ENCODE measurements around the gene BCL2L12.
A peak's percentile ranks its signal among the peaks of the same experiment; 100 is the strongest.

BCL2L12 gene

GRCh38 chr19:49677231-49677900 is 11.6 kb downstream of the BCL2L12 start, which contains the start of gene PRMT1:
TSS of gene PRMT1 (plus strand) at chr19:49677271. CDS start at chr19:49677281, 10 bp downstream.
- TF ChIP-seq JUND (IDR thresholded peaks at IDR 0.05; ENCODE audit: low read depth) = no peak
- in situ Hi-C loops (cut with HindIII; ENCODE audit: low pct_unique_long_range_greater_than_20kb, low sequenced_read_pairs) = no loop called here
- DNase-seq (ENCODE audit: low read depth in 1 of 2, low spot score in 1 of 2) = peak in 1 of 2 experiments; percentile 30

- in situ Hi-C loops (cut with HindIII; ENCODE audit: low pct_unique_long_range_greater_than_20kb, low sequenced_read_pairs) = no loop called here
- peak in 1 of 2 experiments; percentile 45 for DNase-seq (ENCODE audit: low read depth in 1 of 2, low spot score in 1 of 2)
- TF ChIP-seq JUND (IDR thresholded peaks at IDR 0.05; ENCODE audit: low read depth) = no peak
Observed at GRCh38 chr19:49677901-49678674, 12.4 kb downstream of the BCL2L12 start.

GRCh38 chr19:49678985-49679770 is 13.4 kb downstream of the BCL2L12 start:
- TF ChIP-seq JUND (IDR thresholded peaks at IDR 0.05; ENCODE audit: low read depth) = no peak
- no peak for DNase-seq (ENCODE audit: low read depth in 1 of 2, low spot score in 1 of 2)
- in situ Hi-C loops (cut with HindIII; ENCODE audit: low pct_unique_long_range_greater_than_20kb, low sequenced_read_pairs) = no loop called here

- DNase-seq (ENCODE audit: low read depth in 1 of 2, low spot score in 1 of 2) = no peak
Observed at GRCh38 chr19:49679771-49680413, 14.2 kb downstream of the BCL2L12 start.

DNA sequence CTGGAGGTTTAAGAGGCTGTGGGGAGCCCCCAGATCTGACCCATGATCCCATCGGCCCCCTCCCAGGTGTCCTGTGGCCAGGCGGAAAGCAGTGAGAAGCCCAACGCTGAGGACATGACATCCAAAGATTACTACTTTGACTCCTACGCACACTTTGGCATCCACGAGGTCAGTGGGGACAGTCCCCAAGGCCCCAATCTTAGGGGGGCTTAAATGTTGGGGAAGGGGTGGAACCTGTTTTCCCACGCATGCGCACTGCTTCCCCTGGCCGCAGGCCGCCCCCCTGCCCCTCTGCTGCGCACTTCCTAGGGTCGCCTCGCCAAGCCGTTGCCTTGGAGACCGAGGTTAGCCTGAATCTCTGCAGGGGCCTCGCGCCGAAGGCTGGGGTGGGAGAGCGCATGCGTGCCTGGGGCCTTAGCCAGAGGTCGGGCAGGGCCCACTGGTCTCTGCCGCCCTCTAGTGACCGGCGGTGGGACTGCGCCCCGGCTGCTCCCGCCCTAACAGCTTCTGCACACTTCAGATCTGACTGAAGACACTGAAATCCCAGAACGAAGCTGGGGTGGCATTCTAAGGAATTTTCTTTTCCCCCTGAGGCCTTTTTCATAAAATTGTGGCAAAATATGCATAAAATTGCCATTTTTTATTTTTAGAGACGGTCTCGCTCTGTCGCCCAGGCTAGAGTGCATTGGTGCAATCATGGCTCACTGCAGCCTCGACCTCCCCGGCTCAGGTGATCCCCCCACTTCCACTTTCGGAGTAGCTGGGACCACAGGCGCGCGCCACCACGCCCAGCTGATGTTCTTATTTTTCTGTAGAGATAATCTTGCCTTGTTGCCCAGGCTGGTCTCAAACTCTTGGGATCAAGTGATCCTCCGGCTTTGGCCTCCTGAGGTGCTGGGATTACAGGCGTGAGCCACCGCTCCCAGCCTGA is 15.0 kb downstream of the BCL2L12 start:
- TF ChIP-seq JUND (IDR thresholded peaks at IDR 0.05; ENCODE audit: low read depth) = no peak
- in situ Hi-C loops (cut with HindIII; ENCODE audit: low pct_unique_long_range_greater_than_20kb, low sequenced_read_pairs) = no loop called here
- peak; percentile 77 to 88 for DNase-seq (ENCODE audit: low read depth in 1 of 2, low spot score in 1 of 2)

More at GRCh38 chr19:49679771-49680413, 14.2 kb downstream of the BCL2L12 start:
- in situ Hi-C loops (cut with HindIII; ENCODE audit: low pct_unique_long_range_greater_than_20kb, low sequenced_read_pairs) = no loop called here
- no peak for TF ChIP-seq JUND (IDR thresholded peaks at IDR 0.05; ENCODE audit: low read depth)

- no peak for DNase-seq (ENCODE audit: low read depth in 1 of 2, low spot score in 1 of 2)
- no peak for TF ChIP-seq JUND (IDR thresholded peaks at IDR 0.05; ENCODE audit: low read depth)
- in situ Hi-C loops (cut with HindIII; ENCODE audit: low pct_unique_long_range_greater_than_20kb, low sequenced_read_pairs) = no loop called here
Observed at GRCh38 chr19:49681830-49682229, 16.1 kb downstream of the BCL2L12 start.

DNA sequence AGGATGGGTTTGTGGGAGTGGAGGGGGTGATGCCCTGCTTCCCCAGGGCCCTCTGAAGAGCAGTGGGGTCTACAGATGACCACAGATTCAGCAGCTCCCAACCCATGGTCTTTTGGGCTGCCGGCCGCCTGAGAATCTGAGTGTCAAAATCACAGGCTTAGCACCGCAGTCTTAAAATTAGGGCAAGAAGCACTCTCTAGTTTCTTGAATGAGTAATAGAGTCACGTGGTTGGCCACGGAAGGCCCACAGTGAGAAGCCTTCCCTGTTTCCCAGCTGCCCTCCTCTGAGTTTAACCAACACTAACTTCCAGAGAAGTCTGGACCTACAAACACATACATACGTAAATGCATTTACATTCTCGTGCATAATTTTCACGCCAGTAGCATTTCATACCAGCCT is 16.5 kb downstream of the BCL2L12 start:
- no peak for TF ChIP-seq JUND (IDR thresholded peaks at IDR 0.05; ENCODE audit: low read depth)
- DNase-seq (ENCODE audit: low read depth in 1 of 2, low spot score in 1 of 2) = no peak
- in situ Hi-C loops (cut with HindIII; ENCODE audit: low pct_unique_long_range_greater_than_20kb, low sequenced_read_pairs) = no loop called here

- TF ChIP-seq JUND (IDR thresholded peaks at IDR 0.05; ENCODE audit: low read depth) = no peak
- no peak for DNase-seq (ENCODE audit: low read depth in 1 of 2, low spot score in 1 of 2)
- in situ Hi-C loops (cut with HindIII; ENCODE audit: low pct_unique_long_range_greater_than_20kb, low sequenced_read_pairs) = no loop called here
Observed at GRCh38 chr19:49683814-49684250, 18.1 kb downstream of the BCL2L12 start.

- in situ Hi-C loops (cut with HindIII; ENCODE audit: low pct_unique_long_range_greater_than_20kb, low sequenced_read_pairs) = no loop called here
- no peak for DNase-seq (ENCODE audit: low read depth in 1 of 2, low spot score in 1 of 2)
- TF ChIP-seq JUND (IDR thresholded peaks at IDR 0.05; ENCODE audit: low read depth) = no peak
Observed at GRCh38 chr19:49684251-49684982, 18.7 kb downstream of the BCL2L12 start.

GRCh38 chr19:49684983-49685553 is 19.3 kb downstream of the BCL2L12 start:
- DNase-seq (ENCODE audit: low read depth in 1 of 2, low spot score in 1 of 2) = no peak
- TF ChIP-seq JUND (IDR thresholded peaks at IDR 0.05; ENCODE audit: low read depth) = no peak
- in situ Hi-C loops (cut with HindIII; ENCODE audit: low pct_unique_long_range_greater_than_20kb, low sequenced_read_pairs) = no loop called here
